GM21825 (cell line): ENCODE measurements around the gene BCAS3.
"Not testable (repeated sequence)": the region's sequence is repeated elsewhere in the genome, so short reads cannot be mapped to it uniquely, and the experiment has no call there.

Source experiments
- ATAC-seq: cut with Tn5 transposase; IDR thresholded peaks from one replicate; pipeline ENCODE4 v1.9.1; 2021; ENCODE audit warnings: mild to moderate bottlenecking, moderate library complexity; ENCODE audit not compliant: unreplicated experiment

BCAS3 gene

GRCh38 chr17:61345825-61346666, 668.4 kb downstream of the BCAS3 start:
- no peak for ATAC-seq

GRCh38 chr17:61349350-61349749, 671.7 kb downstream of the BCAS3 start:
- ATAC-seq: no peak

- ATAC-seq: no peak
Measured at GRCh38 chr17:61351745-61352407, 674.2 kb downstream of the BCAS3 start.

GRCh38 chr17:61352408-61352770, 674.7 kb downstream of the BCAS3 start:
- ATAC-seq: no peak

- no peak for ATAC-seq
Measured at GRCh38 chr17:61352781-61353491, 675.3 kb downstream of the BCAS3 start.

GRCh38 chr17:61353615-61354014, 676.0 kb downstream of the BCAS3 start:
- ATAC-seq: no peak

GRCh38 chr17:61354895-61355874, 677.5 kb downstream of the BCAS3 start:
- ATAC-seq: no peak

GRCh38 chr17:61357061-61357460, 679.4 kb downstream of the BCAS3 start:
- ATAC-seq: not testable (repeated sequence)

- not testable (repeated sequence) for ATAC-seq
Measured at GRCh38 chr17:61359513-61359912, 681.9 kb downstream of the BCAS3 start.

GRCh38 chr17:61360318-61360943, 682.8 kb downstream of the BCAS3 start:
- ATAC-seq: no peak

GRCh38 chr17:61361084-61361483, 683.4 kb downstream of the BCAS3 start:
- ATAC-seq: no peak

GRCh38 chr17:61362396-61362795, 684.7 kb downstream of the BCAS3 start:
- ATAC-seq: no peak

GRCh38 chr17:61362852-61363600, 685.4 kb downstream of the BCAS3 start:
- ATAC-seq: no peak

GRCh38 chr17:61363601-61364462, 686.2 kb downstream of the BCAS3 start:
- ATAC-seq: no peak

GRCh38 chr17:61364463-61364846, 686.8 kb downstream of the BCAS3 start:
- ATAC-seq: no peak

- no peak for ATAC-seq
Measured at GRCh38 chr17:61366076-61366714, 688.5 kb downstream of the BCAS3 start.

GRCh38 chr17:61366715-61367413, 689.2 kb downstream of the BCAS3 start:
- ATAC-seq: no peak
